Neural progenitor cell (in vitro differentiated cells): Measurements from ENCODE around the gene CC2D2B.
A peak's percentile ranks its signal among the peaks of the same experiment; 100 is the strongest.

Experiments
- EZH2 ChIP-seq: fragments of 200-600 bp; sonication (generic); IDR thresholded peaks from 2 replicates; pipeline ENCODE4 v1.6.1; 2017; ENCODE audit warnings: antibody characterized with exemption, mild to moderate bottlenecking, moderate library complexity
- EZH2phosphoT487 ChIP-seq: fragments of 200-600 bp; sonication (generic); IDR thresholded peaks from 2 replicates; pipeline ENCODE4 v1.6.1; 2017; ENCODE audit warnings: antibody characterized with exemption
- TF ChIP-seq, protein P1 (sequence below): fragments of 200-600 bp; sonication (generic); IDR thresholded peaks from 2 replicates; pipeline ENCODE4 v1.5.1; 2017; ENCODE audit warnings: antibody characterized with exemption, mild to moderate bottlenecking

DNA sequence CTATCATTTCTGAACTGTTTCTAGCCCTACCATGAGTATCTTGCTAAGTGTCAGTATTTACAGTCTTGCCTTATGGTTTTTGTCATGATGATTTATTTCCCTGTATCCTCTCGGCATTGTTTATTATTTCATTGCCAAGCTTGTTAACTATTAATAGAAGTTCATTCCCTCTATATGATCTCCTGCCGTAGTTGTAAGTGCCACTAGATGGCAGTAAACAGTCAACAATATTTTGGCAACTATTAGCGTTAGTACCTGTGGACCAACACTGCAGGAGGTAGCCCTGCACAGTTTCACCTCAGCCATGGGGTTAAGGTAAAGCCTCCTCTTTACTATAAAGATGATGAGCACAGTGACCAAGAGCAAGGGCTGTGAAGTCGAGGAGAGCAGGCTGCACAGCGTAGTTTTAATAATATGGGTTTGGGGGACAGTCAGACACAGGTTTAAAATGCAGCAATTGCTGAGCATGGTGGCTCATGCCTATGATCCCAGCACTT, 109.5 kb downstream of the CC2D2B start:
- TF ChIP-seq, protein P1, sequence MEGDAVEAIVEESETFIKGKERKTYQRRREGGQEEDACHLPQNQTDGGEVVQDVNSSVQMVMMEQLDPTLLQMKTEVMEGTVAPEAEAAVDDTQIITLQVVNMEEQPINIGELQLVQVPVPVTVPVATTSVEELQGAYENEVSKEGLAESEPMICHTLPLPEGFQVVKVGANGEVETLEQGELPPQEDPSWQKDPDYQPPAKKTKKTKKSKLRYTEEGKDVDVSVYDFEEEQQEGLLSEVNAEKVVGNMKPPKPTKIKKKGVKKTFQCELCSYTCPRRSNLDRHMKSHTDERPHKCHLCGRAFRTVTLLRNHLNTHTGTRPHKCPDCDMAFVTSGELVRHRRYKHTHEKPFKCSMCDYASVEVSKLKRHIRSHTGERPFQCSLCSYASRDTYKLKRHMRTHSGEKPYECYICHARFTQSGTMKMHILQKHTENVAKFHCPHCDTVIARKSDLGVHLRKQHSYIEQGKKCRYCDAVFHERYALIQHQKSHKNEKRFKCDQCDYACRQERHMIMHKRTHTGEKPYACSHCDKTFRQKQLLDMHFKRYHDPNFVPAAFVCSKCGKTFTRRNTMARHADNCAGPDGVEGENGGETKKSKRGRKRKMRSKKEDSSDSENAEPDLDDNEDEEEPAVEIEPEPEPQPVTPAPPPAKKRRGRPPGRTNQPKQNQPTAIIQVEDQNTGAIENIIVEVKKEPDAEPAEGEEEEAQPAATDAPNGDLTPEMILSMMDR = peak; percentile 90
- no peak for TF ChIP-seq EZH2phosphoT487
- TF ChIP-seq EZH2 = no peak
